G401 (cell line): Measurements from ENCODE around the gene AKT2. TPM values are rescaled to one million over a fixed set of nuclear protein-coding genes. Genes with fewer than 3 reads are reported as not detected.

Experiments used
- DNase-seq: peaks from one replicate; pipeline ENCODE4 v3.0.0-alpha.2; 2015; ENCODE audit warnings: low spot score
- in situ Hi-C: cut with HindIII; loops from 2 replicates; pipeline ENCODE4 v1.10.0; 2016; ENCODE audit warnings: low sequenced_read_pairs, mixed read lengths
- total RNA-seq: library from RNA; depleted of rRNA; stranded (reverse); fragments of >200 nt; shearing (Covaris generic); gene quantifications from 2 replicates; pipeline ENCODE4 v1.2.3, GENCODE V29; 2014; rRNA removed

The AKT2 gene
- total RNA-seq, 1 experiment from 2014 or later = 71.8 TPM

GRCh38 chr19:40208602-40209001, 76.5 kb downstream of the AKT2 start:
- in situ Hi-C loops = no loop called here
- DNase-seq = no peak

GRCh38 chr19:40205760-40206159, 79.4 kb downstream of the AKT2 start:
- no peak for DNase-seq
- in situ Hi-C loops = no loop called here

- no peak for DNase-seq
Observed at GRCh38 chr19:40204381-40204780, 80.8 kb downstream of the AKT2 start.

GRCh38 chr19:40200341-40201099, 84.6 kb downstream of the AKT2 start:
- in situ Hi-C loops = no loop called here
- DNase-seq = peak; percentile 60

More at GRCh38 chr19:40204381-40204780, 80.8 kb downstream of the AKT2 start:
- in situ Hi-C loops = no loop called here

- in situ Hi-C loops = no loop called here
- DNase-seq = no peak
Observed at GRCh38 chr19:40198272-40198990, 86.7 kb downstream of the AKT2 start.

GRCh38 chr19:40193587-40193849, 91.6 kb downstream of the AKT2 start:
- in situ Hi-C loops = no loop called here
- no peak for DNase-seq

GRCh38 chr19:40192758-40193586, 92.2 kb downstream of the AKT2 start:
- DNase-seq = no peak

GRCh38 chr19:40191836-40192646, 93.1 kb downstream of the AKT2 start:
- peak; percentile 45 for DNase-seq
- in situ Hi-C loops = no loop called here

More at GRCh38 chr19:40192758-40193586, 92.2 kb downstream of the AKT2 start:
- in situ Hi-C loops = no loop called here

GRCh38 chr19:40190891-40191835, 94.0 kb downstream of the AKT2 start, which contains the start of gene MAP3K10:
TSS of gene MAP3K10 (plus strand) at chr19:40191426. CDS start at chr19:40192032, 606 bp downstream.
- in situ Hi-C loops = no loop called here
- DNase-seq = peak; percentile 70

- no peak for DNase-seq
- in situ Hi-C loops = no loop called here
Observed at GRCh38 chr19:40184273-40184672, 100.9 kb downstream of the AKT2 start.

Other genes with a start within 250 kb of the AKT2 start
- gene ZNF780B, start 229.1 kb downstream of the AKT2 start, total RNA-seq = 9.5 and 12.8 TPM in 2 replicates
- 9.7 and 10.2 TPM in 2 replicates for gene ZNF780A, start 194.4 kb downstream of the AKT2 start, total RNA-seq
- 13.8 and 21.7 TPM in 2 replicates for gene MAP3K10, start 93.9 kb downstream of the AKT2 start, total RNA-seq
- gene TTC9B, start 67.0 kb downstream of the AKT2 start, total RNA-seq = not detected in 2 replicates
- not detected in 2 replicates for gene CCNP, start 58.7 kb downstream of the AKT2 start, total RNA-seq
- gene C19orf47, start 63.1 kb upstream of the AKT2 start, total RNA-seq = 7.7 and 22.5 TPM in 2 replicates
- gene PLD3, start 63.4 kb upstream of the AKT2 start, total RNA-seq = 232 and 245 TPM in 2 replicates
- gene HIPK4, start 104.8 kb upstream of the AKT2 start, total RNA-seq = not detected in 2 replicates
- gene PRX, start 128.0 kb upstream of the AKT2 start, total RNA-seq = 5.6 and 5.9 TPM in 2 replicates
- 24.4 and 42.0 TPM in 2 replicates for gene SERTAD1, start 140.6 kb upstream of the AKT2 start, total RNA-seq
- 62.7 and 63.8 TPM in 2 replicates for gene SERTAD3, start 159.0 kb upstream of the AKT2 start, total RNA-seq
- 195 and 247 TPM in 2 replicates for gene BLVRB, start 180.4 kb upstream of the AKT2 start, total RNA-seq
- gene SPTBN4, start 181.7 kb upstream of the AKT2 start, total RNA-seq = 3.8 and 4.5 TPM in 2 replicates